GM19397 (cell line): ENCODE data around the gene NPLOC4.

Experiments used
- ATAC-seq: cut with Tn5 transposase; IDR thresholded peaks from one replicate; pipeline ENCODE4 v1.9.1; 2021; ENCODE audit warnings: mild to moderate bottlenecking, moderate library complexity; ENCODE audit not compliant: unreplicated experiment

The NPLOC4 gene

GRCh38 chr17:81520021-81520901 is 116.7 kb downstream of the NPLOC4 start:
- no peak for ATAC-seq

- ATAC-seq: no peak
Observed at GRCh38 chr17:81519284-81520020, 117.5 kb downstream of the NPLOC4 start.

- no peak for ATAC-seq
Observed at GRCh38 chr17:81518785-81519283, 118.1 kb downstream of the NPLOC4 start.

- no peak for ATAC-seq
Observed at GRCh38 chr17:81518113-81518784, 118.7 kb downstream of the NPLOC4 start.

DNA sequence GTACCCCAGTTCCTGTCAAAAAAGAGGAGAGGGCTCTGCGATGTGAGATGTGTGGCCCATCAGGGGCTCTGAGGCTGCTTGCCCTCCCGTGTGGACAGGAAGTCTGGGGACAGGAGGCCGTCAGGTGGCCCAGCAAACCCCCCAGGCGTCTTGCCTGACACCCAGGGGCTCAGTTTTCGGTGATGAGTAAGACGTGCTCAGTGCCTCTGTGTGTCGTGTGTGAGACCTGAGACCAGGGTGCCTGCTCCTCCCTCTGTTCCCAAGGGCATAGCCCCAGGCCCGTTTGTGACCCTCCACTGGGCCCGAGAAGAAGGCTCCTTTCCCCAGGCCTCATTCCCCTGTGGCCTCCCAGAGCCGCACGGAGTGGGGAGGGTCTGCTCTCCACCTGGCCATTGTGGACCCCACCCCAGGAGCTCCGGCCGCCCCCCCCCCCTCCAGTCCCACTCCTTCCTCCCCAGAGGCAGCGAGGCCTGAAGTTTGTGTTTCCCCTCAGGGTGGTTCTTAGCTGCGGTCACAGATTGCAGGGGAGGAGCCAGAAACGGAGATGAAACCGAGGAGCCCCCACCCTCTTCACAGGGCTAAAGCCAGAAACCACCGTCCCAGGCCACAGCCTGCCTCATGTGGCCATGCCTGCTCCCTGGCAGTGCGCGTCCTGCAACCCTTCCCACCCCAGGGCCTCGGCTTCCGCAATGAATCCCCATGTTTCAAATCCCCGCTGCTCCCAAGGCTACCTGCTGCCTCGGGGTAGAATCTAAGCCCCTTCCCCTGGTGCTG is 119.4 kb downstream of the NPLOC4 start:
- no peak for ATAC-seq

- no peak for ATAC-seq
Observed at GRCh38 chr17:81517009-81517338, 119.9 kb downstream of the NPLOC4 start.

- ATAC-seq: no peak
Observed at GRCh38 chr17:81516439-81516838, 120.5 kb downstream of the NPLOC4 start.

GRCh38 chr17:81515530-81516041 is 121.3 kb downstream of the NPLOC4 start:
- no peak for ATAC-seq

DNA sequence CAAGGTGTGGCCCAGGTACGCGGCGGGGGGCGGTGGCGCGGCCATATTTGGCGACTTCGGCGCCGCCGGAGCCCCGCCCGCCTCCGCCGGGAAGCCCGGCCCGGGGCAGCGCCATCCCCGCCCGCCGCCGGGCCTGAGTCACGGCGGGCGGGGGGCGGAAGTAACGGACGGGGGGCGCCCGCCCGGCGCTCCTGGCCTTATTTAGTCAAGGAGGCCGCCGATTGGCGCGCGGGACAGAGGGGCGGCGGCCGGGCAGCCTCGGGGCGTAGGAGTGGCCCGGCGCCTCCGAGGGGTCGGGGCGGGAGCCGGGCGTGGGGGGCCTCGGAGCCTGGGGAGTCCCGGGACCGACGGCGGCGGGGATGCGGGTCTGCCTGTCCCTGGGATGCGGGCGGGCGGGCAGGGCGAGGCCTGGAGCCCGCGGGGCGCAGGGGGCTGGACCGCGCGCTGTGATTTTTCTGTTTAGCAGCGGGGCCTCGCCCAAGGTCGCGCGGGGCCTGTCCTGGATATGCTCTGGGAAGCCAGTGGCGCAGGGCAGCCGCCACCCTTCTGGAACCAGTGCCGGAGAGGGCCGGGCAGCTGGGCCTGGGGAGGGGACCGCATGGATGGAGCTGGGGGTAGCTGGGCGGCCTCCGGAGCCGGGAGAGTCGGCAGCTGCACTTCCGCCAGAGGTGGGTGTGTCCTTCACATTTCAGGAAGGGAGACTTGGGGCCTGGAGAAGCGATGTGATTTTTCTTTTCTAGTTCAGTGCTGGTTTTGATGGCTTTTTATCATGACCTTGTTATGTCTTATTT is 122.0 kb downstream of the NPLOC4 start:
- peak; percentile 18 for ATAC-seq

GRCh38 chr17:81514489-81514738 is 122.5 kb downstream of the NPLOC4 start:
- ATAC-seq: no peak

DNA sequence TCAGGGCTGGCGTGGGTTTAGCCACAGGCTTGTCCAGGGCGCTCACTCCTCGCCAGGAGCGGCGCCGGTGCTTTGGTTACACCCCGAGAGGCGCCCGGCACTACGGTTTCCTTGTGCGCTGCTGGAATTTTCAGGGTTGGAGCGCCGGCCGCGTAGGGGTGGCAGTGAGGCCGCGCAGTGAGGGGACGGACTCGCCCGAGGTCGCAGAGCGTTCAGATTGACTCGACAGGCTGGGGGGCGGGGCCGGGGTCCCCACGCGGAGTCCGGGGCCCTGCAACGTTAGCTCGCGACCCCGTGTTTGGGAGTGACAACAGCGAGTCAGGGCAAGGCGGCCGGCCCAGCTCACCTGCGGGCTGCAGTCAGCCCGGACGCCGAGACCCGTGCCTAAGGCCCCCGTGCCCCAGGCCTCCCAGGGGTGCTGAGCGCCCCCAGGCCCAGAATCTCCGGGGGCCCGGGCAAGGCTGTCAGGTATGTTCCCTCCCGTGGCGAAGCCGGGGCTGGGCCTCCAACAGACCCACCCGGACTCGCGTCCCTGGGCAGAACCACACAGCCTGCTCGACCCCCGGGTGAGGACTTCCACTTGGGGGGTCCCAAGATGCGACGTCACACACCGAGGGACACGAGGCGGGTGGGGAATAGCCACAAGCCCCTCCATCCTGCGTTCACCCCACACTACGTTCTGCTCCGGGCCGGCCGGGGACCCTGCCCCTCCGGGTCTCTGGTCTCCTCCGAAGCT is 123.0 kb downstream of the NPLOC4 start:
- peak; percentile 0 for ATAC-seq

GRCh38 chr17:81513372-81513752 is 123.5 kb downstream of the NPLOC4 start:
- ATAC-seq: peak; percentile 1

DNA sequence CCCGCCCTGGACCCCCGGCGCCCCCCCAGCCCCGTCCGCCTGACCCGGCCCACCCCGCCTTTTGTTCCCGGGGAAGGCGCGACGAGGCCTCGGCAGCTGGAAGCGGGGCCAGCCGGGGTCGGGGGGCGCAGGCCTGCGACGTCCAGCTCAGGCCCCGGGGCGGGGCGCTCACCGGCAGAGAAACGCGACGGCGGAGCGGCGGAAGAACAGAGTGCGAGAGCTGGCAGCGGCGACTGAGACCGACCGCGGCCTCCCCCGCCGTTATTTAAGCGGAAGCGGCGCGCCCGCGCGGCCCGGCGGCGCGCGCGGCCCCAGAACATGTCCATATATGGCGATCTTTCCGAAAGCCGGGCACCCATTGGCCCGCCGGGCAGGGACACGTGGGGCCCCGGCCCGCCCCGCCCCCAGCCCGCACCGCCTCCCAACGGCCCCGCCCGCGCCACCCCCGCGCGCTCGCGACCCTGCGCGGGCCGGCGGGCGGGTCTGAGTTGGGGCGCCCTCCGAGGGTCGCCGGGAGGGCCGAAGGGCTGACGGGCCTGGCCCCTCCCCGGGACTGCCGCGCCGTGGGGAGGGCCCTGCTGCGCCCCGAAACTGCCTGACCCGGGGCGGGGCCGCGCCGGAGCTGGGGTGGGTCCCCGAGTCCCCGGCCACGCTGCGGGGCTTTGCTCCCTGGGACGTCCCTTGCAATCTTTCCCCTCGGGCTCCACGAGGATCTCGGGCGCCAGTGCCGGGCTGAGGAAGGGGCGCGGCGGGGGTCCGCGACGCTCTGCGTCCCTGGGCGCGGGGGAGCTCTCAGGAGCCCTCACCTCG is 124.1 kb downstream of the NPLOC4 start, which contains the start of gene ACTG1:
ACTG1 (minus strand) TSS at position 238 of the 810 bp plus-strand sequence. CDS start 445 bp downstream, outside the sequence.
- ATAC-seq: peak; percentile 46

GRCh38 chr17:81511804-81512561 is 124.9 kb downstream of the NPLOC4 start:
- ATAC-seq: peak; percentile 1

DNA sequence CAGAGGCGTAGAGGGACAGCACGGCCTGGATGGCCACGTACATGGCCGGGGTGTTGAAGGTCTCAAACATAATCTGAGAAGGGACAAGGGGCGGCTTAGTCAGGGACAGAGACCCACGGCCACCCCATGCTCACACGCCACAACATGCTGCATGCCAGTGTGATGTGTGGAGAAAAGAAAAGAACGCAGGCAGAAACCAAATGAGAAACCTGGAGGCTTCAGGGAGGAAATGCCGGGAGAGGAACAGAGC is 125.4 kb downstream of the NPLOC4 start:
- no peak for ATAC-seq

DNA sequence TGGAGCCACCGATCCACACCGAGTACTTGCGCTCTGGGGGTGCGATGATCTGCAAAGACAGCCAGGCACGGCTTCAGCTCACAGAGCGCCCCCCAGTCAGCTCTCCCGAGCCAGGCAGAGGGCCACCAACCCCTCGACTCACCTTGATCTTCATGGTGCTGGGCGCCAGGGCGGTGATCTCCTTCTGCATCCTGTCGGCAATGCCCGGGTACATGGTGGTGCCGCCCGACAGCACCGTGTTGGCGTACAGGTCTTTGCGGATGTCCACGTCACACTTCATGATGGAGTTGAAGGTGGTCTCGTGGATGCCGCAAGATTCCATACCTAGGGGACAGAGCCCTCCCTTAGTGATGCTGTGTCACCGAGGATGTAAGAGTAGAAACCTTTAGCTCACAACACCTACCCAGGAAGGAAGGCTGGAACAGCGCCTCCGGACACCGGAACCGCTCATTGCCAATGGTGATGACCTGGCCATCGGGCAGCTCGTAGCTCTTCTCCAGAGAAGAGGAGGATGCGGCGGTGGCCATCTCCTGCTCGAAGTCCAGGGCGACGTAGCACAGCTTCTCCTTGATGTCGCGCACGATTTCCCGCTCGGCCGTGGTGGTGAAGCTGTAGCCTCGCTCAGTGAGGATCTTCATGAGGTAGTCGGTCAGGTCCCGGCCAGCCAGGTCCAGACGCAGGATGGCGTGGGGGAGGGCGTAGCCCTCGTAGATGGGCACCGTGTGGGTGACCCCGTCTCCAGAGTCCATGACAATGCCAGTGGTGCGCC is 125.9 kb downstream of the NPLOC4 start:
- no peak for ATAC-seq
